LNCaP clone FGC (cell line): ENCODE measurements around the gene AP2A2.

Experiments used
- DNase-seq: peaks from one replicate; pipeline ENCODE4 v3.0.0-alpha.2; 2011; ENCODE audit warnings: low read depth
- H3K4me3 ChIP-seq: 2 replicates; pipeline ENCODE4 v1.5.1; 2011; ENCODE audit warnings: mild to moderate bottlenecking, low read depth, low read length, control low read depth
- TF ChIP-seq, protein P1 (sequence below): IDR thresholded peaks from 2 replicates; pipeline ENCODE4 v1.5.1; 2012; ENCODE audit warnings: mild to moderate bottlenecking; ENCODE audit not compliant: control insufficient read depth, insufficient read depth; ENCODE audit errors: extremely low read depth

The AP2A2 gene

DNA sequence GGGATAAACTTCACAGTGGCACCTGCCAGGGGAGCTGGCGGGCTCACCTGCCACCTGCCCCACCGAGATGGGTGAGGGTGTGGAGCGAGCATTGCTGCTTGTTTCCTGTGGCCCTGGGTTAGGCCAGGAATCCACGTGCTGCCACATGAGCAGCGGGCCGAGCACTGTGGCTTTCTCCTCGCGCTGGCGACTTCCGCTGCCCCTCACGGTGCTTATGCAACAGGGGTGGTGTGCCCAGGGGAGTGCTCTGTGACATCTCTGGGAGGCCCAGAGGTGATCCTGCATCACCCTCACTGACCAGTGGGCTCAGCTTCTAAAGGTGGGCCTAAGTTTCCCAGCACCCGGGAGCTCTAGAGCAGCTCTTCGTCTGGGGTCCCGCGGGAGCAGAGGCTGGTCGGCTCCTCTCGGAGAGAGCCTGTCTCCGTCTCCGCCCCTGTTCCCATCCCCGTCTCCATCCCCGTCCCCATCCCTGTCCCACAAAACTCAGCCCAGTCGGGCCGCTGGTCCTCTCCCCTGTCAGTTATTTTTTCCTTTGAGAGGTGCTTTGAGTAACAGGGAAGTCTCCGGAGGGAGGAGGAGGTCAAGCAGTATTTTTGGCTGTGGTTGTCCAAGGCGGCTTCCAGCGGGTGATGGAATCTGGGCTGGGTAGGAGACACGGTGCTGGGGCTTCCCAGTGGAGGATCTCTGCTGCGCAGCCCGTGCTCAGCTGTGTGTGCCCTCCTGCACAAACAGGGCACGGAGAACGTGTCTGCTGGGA, 42.5 kb downstream of the AP2A2 start:
- DNase-seq: no peak
- TF ChIP-seq, protein P1, sequence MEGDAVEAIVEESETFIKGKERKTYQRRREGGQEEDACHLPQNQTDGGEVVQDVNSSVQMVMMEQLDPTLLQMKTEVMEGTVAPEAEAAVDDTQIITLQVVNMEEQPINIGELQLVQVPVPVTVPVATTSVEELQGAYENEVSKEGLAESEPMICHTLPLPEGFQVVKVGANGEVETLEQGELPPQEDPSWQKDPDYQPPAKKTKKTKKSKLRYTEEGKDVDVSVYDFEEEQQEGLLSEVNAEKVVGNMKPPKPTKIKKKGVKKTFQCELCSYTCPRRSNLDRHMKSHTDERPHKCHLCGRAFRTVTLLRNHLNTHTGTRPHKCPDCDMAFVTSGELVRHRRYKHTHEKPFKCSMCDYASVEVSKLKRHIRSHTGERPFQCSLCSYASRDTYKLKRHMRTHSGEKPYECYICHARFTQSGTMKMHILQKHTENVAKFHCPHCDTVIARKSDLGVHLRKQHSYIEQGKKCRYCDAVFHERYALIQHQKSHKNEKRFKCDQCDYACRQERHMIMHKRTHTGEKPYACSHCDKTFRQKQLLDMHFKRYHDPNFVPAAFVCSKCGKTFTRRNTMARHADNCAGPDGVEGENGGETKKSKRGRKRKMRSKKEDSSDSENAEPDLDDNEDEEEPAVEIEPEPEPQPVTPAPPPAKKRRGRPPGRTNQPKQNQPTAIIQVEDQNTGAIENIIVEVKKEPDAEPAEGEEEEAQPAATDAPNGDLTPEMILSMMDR: no peak
- H3K4me3 ChIP-seq: no peak overlapping the region

DNA sequence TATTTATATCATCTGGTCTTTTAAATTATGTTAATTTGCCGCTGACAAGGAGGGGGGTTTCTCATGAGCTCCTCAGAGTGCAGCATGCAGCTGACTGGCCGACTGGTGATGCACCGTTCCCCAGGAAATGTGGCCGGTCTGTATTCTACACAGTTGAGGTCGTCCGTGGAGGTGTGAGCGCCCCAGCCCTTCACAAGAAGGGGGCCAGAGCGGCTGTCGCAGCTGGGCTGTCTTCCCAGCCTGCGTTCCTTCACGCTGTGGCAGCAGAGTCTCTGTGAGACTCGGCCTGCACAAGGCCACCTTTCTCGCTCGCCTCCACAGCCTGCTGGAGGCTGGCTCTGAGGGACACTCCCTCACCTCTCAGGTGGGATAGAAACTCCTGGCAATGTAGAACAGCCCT, 43.2 kb downstream of the AP2A2 start:
- DNase-seq: no peak
- no peak overlapping the region for H3K4me3 ChIP-seq
- TF ChIP-seq, protein P1: no peak

DNA sequence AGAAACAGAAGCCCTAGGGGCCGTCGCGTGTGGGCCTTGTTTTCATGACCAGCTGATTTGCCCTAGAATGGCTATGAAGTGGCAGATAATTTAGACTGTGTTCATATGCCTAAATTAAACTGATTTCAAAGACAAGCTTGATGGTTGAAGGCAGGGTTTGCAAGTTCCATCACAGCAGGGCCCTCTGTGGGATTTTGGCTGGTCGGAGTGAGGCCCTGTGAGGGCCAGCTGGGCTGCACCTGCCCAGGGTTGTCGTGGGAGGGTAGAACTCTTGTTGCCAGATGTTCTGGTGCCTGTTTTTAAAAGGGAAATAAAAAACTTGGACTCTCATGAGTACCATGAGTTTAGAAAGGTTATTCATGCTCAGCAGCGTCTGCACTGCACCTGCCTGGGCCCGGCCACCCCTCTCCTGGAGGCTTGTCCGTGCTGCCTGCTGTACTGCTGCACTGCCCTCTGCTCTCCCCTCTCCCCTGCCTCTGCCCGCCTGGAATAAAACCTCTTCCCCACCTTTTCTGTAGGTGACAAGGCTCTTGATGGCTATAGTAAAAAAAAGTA, 44.1 kb downstream of the AP2A2 start:
- no peak overlapping the region for H3K4me3 ChIP-seq
- DNase-seq: no peak
- TF ChIP-seq, protein P1: no peak

DNA sequence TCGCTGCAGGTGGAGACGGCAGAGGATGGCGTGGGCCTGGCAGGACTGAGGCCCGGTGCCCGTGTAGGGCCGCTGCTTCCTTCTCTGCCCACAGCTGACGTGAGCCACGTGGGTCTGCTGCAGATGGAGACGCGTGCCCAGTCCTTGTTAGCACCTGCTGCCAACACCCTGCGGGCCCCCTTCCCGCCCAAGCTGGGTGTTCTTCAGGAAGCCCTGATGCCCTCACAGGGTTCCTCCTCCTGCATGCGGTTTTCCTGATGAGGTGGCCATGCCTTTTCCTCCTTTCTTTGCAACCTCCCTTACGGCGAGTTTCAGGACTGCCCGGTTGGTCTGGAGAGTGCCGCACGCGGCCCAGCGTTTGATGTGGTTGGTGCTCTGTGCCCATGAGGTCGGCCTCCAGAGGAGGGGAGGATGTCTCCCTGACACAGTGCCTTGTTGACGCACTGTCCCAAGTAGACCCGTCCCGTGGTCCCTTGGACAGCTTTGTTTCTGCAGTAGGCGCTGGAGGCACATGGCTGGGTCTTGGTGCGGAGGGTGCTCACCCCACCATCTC, 44.7 kb downstream of the AP2A2 start:
- no peak overlapping the region for H3K4me3 ChIP-seq
- TF ChIP-seq, protein P1: no peak
- no peak for DNase-seq

DNA sequence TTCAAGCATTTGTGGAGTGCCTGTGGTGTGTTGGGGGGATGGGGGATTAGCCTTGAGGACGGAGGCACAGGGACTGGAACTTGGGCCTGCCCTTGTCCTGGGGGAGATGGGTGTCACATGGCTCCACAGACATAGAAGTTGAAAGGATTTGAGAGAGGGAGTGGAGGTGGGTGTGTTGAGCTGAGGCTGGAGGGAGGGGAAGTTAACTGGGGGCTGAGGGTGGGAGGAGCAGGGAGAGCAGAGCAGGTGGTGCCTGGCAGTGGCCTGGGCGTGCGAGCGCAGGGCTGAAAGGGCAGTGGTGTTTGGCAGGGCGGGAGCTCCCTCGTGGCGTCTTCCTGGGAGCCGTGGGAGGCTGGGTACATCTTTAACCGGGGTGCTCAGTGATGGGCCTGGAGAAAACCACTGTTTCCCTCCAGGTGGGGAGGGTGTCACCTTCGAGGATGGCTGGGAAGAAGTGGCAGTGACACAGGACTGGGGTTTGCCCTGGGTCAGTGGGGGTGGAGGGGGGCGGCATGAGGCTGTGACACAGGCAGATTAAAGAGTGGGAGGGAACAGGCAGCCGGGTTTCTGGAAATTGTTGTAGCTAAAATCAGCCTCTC, 45.5 kb downstream of the AP2A2 start:
- no peak overlapping the region for H3K4me3 ChIP-seq
- no peak for DNase-seq
- TF ChIP-seq, protein P1: no peak

DNA sequence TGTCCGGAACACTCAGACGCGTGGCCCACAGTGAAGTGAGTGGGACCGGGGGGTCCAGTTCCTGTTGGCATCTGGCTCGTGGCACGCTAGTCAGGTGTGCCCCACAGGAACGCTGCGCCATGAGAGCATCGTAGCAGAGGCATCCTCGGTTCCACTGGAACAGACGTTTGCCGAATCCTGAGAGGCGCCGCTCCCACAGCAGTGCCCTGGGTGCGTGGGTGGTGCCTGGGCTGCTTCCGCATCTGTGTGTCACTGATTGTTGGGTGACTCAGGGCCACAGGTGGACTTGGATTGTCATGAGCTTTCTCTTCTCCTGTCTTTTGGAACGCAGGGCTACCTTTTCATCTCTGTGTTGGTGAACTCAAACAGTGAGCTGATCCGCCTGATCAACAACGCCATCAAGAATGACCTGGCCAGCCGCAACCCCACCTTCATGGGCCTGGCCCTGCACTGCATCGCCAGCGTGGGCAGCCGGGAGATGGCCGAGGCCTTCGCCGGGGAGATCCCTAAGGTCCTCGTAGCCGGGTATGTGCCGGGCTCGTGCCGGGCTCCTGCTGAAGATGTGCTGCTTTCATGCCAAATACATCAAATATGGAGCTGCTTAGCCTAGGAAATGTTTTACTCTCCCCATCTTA, 46.2 kb downstream of the AP2A2 start:
- no peak overlapping the region for H3K4me3 ChIP-seq
- no peak for DNase-seq
- TF ChIP-seq, protein P1: no peak
